Stomach (tissue), 9 donors: Measurements from ENCODE around the gene STKLD1. TPM values are rescaled to one million over a fixed set of nuclear protein-coding genes. Genes with fewer than 3 reads are reported as not detected.
A peak's percentile ranks its signal among the peaks of the same experiment; 100 is the strongest.

Experiments used
- DNase-seq, 2 donors: peaks; one replicate each; pipeline versions ENCODE4 v3.0.0 to v3.0.0-alpha.2; 2013 to 2019
- H3K27ac ChIP-seq, 5 donors: fragments of 200-600 bp in 4 of 5; sonication (generic) in 4 of 5; one replicate each; pipeline ENCODE4 v1.5.1; 2013 to 2019; ENCODE audit warnings: mild to moderate bottlenecking in 1 of 5, moderate library complexity in 1 of 5
- H3K27me3 ChIP-seq, 3 donors: fragments of 200-600 bp; sonication (generic); one replicate each; pipeline ENCODE4 v1.5.1; 2017 to 2019; ENCODE audit warnings: mixed run types in 1 of 3
- H3K36me3 ChIP-seq, 4 donors: fragments of 200-600 bp; sonication (generic); 1 replicate in 3 of 4; 2 replicates in 1 of 4; pipeline ENCODE4 v1.5.1; 2016 to 2019
- H3K4me1 ChIP-seq, 4 donors: fragments of 200-600 bp; sonication (generic); one replicate each; pipeline ENCODE4 v1.5.1; 2016 to 2019
- H3K4me3 ChIP-seq, 4 donors: fragments of 200-600 bp; sonication (generic) in 3 of 4; one replicate each; pipeline ENCODE4 v1.5.1; 2016 to 2019; ENCODE audit warnings: mild to moderate bottlenecking in 1 of 4
- H3K9me3 ChIP-seq, 4 donors: fragments of 200-600 bp; sonication (generic); one replicate each; pipeline ENCODE4 v1.5.1; 2016 to 2019
- EP300 ChIP-seq: sonication (generic); formaldehyde crosslinking; IDR thresholded peaks from one replicate; pipeline ENCODE4 v1.6.1; 2017; ENCODE audit warnings: antibody characterized with exemption
- POLR2A ChIP-seq, 4 donors: fragments of 450-650 bp; IDR thresholded peaks; one replicate each; pipeline ENCODE4 v1.6.1; 2016; ENCODE audit warnings: antibody characterized with exemption in 4 of 4, control low read depth in 2 of 4, mild to moderate bottlenecking in 1 of 4, moderate library complexity in 1 of 4
- POLR2AphosphoS5 ChIP-seq, 3 donors: sonication (generic); formaldehyde crosslinking; IDR thresholded peaks; one replicate each; pipeline ENCODE4 v1.6.1; 2016; ENCODE audit warnings: antibody characterized with exemption in 3 of 3
- WGBS, 5 donors: extraction: QIAGEN DNeasy Blood & Tissue Kit in 3 of 5; methylation state at CpG; one replicate each; pipeline versions ENCODE4 v1.1.5 to v1.1.7; 2013 to 2018; 5-methylcytosine and 5-hydroxymethylcytosine counted together
- intact Hi-C: fragments of 100-400 bp; cut with DNase I; formaldehyde crosslinking; loops from one replicate; pipeline ENCODE4 v1.15.1; 2023; ENCODE audit warnings: low total_unique reads
- polyA plus RNA-seq, 3 donors: library from polyadenylated mRNA; stranded (reverse); fragments of 200-250 nt; gene quantifications; one replicate each; pipeline ENCODE4 v1.2.3, GENCODE V29; 2013
- total RNA-seq, 5 donors: library from RNA; depleted of rRNA; stranded (reverse); fragments of >200 nt; gene quantifications; one replicate each; pipeline versions ENCODE4 v1.1.0 to v1.2.3, GENCODE V29; 2014 to 2016
- TF ChIP-seq, protein P1 (sequence below), 7 experiments: fragments of 450-650 bp in 4 of 7; fragments of 200-600 bp in 3 of 7; sonication (generic) in 3 of 7; IDR thresholded peaks; one replicate each; pipeline ENCODE4 v1.5.1; 2016 to 2019; ENCODE audit warnings: antibody characterized with exemption in 7 of 7, control low read depth in 2 of 7, mild to moderate bottlenecking in 1 of 7
- donor health status: healthy with polysubstance abuse.
- donor health status: Bipolar disorder and iron deficiency.
- donor health status: healthy.

The STKLD1 gene
- total and polyA plus RNA-seq, 8 donors: 1.3 to 2.6 (median 1.9) TPM; not detected in 5

DNA sequence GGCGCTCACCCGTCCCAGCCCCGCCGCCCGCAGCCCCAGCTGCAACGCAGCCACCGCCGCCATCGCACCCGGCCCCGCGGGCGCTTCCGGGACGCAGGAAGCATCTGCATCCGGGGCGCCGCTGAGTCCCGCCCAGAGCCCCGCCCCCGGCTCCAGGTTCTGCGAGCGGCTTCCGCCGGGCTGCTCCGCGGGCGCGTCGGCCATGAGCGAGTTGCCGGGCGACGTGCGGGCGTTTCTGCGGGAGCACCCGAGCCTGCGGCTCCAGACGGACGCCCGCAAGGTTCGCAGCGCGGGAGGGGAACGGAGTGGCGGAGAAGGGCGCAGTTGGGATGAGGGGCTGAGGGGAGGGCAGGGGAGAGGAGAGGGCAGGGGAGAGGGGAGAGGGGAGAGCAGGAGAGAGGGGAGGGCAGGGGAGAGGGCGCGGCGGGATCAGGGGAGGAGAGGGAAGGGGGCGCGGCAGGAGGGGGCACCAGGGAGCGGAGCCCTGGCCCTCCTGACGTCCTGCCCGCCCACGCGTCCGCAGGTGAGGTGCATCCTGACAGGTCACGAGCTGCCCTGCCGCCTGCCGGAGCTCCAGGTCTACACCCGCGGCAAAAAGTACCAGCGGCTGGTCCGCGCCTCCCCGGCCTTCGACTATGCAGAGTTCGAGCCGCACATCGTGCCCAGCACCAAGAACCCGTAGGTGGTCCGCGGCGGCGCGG lies 19.6 kb upstream of the STKLD1 start, which contains the start of the genes SURF1 and SURF2:
Gene SURF1, minus strand, starts transcription at position 97 of the 701 bp plus-strand sequence. Its CDS starts 34 bp downstream, at position 63.
Gene SURF2, plus strand, starts transcription at position 160 of the 701 bp plus-strand sequence. Its CDS starts 43 bp downstream, at position 203.
- H3K9me3 ChIP-seq: no peaks in the 10 kb centered on the region
- intact Hi-C loops: no loop called here
- TF ChIP-seq POLR2A (IDR thresholded peaks at IDR 0.05) (no peak), POLR2AphosphoS5 (IDR thresholded peaks at IDR 0.05) (peak; percentile 52 to 93 (median 81))
- TF ChIP-seq, protein P1, sequence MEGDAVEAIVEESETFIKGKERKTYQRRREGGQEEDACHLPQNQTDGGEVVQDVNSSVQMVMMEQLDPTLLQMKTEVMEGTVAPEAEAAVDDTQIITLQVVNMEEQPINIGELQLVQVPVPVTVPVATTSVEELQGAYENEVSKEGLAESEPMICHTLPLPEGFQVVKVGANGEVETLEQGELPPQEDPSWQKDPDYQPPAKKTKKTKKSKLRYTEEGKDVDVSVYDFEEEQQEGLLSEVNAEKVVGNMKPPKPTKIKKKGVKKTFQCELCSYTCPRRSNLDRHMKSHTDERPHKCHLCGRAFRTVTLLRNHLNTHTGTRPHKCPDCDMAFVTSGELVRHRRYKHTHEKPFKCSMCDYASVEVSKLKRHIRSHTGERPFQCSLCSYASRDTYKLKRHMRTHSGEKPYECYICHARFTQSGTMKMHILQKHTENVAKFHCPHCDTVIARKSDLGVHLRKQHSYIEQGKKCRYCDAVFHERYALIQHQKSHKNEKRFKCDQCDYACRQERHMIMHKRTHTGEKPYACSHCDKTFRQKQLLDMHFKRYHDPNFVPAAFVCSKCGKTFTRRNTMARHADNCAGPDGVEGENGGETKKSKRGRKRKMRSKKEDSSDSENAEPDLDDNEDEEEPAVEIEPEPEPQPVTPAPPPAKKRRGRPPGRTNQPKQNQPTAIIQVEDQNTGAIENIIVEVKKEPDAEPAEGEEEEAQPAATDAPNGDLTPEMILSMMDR (IDR thresholded peaks at IDR 0.05): peak in 1 of 7 experiments; percentile 10
- H3K4me3 ChIP-seq: peak within 1 kb of the TSS; percentile 85 to 97 (median 92)
- 0 to 2% (median 1%) methylated on average over 32 to 78 of the region's 78 CpGs for WGBS, 5 donors
- peak; percentile 93 to 96 for DNase-seq
- H3K4me1 ChIP-seq: peaks cover 31 to 66% (median 61%) of the 10 kb centered on the region in 4 donors
- H3K27me3 ChIP-seq: no peaks in the 10 kb centered on the region
- peak within 1 kb of the TSS; percentile 52 to 92 (median 81) for H3K27ac ChIP-seq
- peaks cover 30 to 62% (median 55%) of the 10 kb centered on the region in 4 donors for H3K36me3 ChIP-seq

DNA sequence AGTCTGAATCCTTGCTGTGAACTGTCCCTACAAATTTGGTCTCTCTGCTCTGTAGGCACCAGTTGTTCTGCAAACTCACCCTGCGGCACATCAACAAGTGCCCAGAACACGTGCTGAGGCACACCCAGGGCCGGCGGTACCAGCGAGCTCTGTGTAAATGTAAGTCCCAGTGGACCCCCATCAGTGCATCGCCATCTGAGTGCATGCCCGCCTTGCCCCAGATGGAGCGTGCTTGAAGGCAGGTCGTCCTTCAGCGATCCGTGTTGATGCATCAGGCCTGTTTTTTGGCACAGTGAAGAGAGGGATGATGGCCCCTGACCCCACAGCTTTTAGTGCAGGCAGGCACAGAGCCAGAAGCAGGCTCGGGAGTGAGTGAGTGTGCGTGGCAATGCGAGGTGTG lies 18.5 kb upstream of the STKLD1 start:
- no peaks in the 10 kb centered on the region for H3K9me3 ChIP-seq
- peaks cover 31 to 66% (median 59%) of the 10 kb centered on the region in 4 donors for H3K4me1 ChIP-seq
- intact Hi-C loops: no loop called here
- DNase-seq: no peak
- H3K4me3 ChIP-seq: peak overlapping the region in 2 of 4 donors; percentile 92 to 97
- H3K36me3 ChIP-seq: peaks cover 30 to 62% (median 55%) of the 10 kb centered on the region in 4 donors
- no peaks in the 10 kb centered on the region for H3K27me3 ChIP-seq
- H3K27ac ChIP-seq: no peak overlapping the region
- WGBS, 5 donors: 57 to 82% (median 69%) methylated on average over 10 to 14 of the region's 14 CpGs
- no peak for TF ChIP-seq EP300

- Histone ChIP-seq H3K36me3 (peaks cover 39 to 63% (median 56%) of the 10 kb centered on the region in 4 donors), H3K4me3 (no peak overlapping the region), H3K9me3 (no peaks in the 10 kb centered on the region), H3K4me1 (peaks cover 31 to 65% (median 55%) of the 10 kb centered on the region in 4 donors), H3K27me3 (no peaks in the 10 kb centered on the region), H3K27ac (peak overlapping the region in 2 of 5 donors; percentile 7 to 35)
- no peak for DNase-seq
- intact Hi-C loops: no loop called here
- WGBS, 5 donors: 36 to 58% (median 49%) methylated on average over 10 to 20 of the region's 20 CpGs
- TF ChIP-seq EP300 (no peak), POLR2A (IDR thresholded peaks at IDR 0.05) (no peak), POLR2AphosphoS5 (IDR thresholded peaks at IDR 0.05) (no peak)
- TF ChIP-seq, protein P1 (IDR thresholded peaks at IDR 0.05): peak in 3 of 7 experiments; percentile 8 to 32 (median 10)
Observed at GRCh38 chr9:133359399-133360175, 16.6 kb upstream of the STKLD1 start.

DNA sequence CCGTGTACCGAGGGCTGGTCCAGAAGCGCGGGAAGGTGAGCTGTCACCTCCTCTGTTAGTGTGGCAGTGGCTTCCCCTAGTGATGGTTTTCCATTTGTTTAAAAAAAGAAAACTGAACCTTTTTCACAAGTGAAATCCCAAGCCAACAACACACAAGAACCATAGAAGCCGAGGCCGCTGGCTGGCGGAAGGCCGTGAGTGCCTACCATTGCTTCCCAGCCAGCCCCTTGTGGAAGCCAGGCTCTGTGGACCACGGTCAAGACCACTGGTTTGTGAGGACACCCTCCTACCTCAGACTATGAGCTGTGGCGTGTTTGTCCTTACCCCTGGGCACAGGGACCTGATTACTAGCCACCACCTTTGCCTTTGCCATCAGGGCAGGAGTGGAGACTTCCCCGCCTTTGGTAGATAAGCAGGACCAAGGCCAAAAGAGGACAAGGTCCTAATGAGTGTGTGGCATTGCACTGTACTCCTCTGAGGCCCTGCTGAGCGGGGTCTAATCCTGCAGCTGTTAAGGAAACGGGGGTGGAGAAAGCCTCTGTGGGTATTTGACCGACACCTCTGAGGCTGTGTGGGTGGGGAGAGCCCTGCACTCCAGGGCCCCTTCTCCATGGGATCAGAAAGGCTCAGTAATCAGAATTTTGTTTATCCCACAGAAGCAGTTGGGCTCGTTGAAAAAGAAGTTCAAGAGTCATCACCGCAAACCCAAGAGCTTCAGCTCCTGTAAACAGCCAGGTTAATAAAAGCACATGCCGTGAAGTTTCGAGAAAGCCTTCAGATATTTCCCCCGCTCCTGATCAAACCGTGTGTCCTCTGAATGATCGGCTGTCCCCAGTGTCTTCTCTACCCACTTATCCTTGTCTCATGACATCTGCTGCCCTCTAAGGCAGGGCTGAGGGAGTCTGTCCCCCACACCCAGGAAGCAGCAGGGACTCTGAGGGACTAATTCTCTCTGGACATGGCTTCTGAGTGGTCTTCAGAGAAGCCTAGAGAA lies 15.5 kb upstream of the STKLD1 start:
- H3K4me1 ChIP-seq: peaks cover 21 to 61% (median 44%) of the 10 kb centered on the region in 4 donors
- WGBS, 5 donors: 63 to 73% (median 64%) methylated on average over 21 of the region's 21 CpGs
- no peak for DNase-seq
- no peak overlapping the region for H3K4me3 ChIP-seq
- H3K9me3 ChIP-seq: no peaks in the 10 kb centered on the region
- intact Hi-C loops: no loop called here
- no peaks in the 10 kb centered on the region for H3K27me3 ChIP-seq
- H3K36me3 ChIP-seq: peaks cover 51 to 74% (median 66%) of the 10 kb centered on the region in 4 donors
- no peak for TF ChIP-seq POLR2A (IDR thresholded peaks at IDR 0.05)
- no peak for TF ChIP-seq POLR2AphosphoS5 (IDR thresholded peaks at IDR 0.05)
- TF ChIP-seq EP300: no peak
- H3K27ac ChIP-seq: peak overlapping the region in 3 of 5 donors; percentile 11 to 37 (median 27)
